Gastroesophageal sphincter (tissue), 4 donors: ENCODE results near the gene NFASC. TPM values are rescaled to one million over a fixed set of nuclear protein-coding genes. Genes with fewer than 3 reads are reported as not detected.

Experiments
- ATAC-seq: fragments of 150-250 bp; one replicate; pipeline ENCODE4 v1.9.1; 2016; ENCODE audit warnings: mild to moderate bottlenecking, moderate library complexity
- H3K27ac ChIP-seq, 4 donors: fragments of 200-600 bp; sonication (generic) in 3 of 4; 1 replicate in 3 of 4; 2 replicates in 1 of 4; pipeline ENCODE4 v1.5.1; 2016 to 2019
- H3K27me3 ChIP-seq: fragments of 200-600 bp; sonication (generic); one replicate; pipeline ENCODE4 v1.5.1; 2019
- H3K36me3 ChIP-seq, 2 donors: fragments of 200-600 bp; sonication (generic); one replicate each; pipeline ENCODE4 v1.5.1; 2019; ENCODE audit warnings: control low read depth in 1 of 2
- H3K4me1 ChIP-seq, 3 donors: fragments of 200-600 bp; sonication (generic); 1 replicate in 2 of 3; 2 replicates in 1 of 3; pipeline ENCODE4 v1.5.1; 2016 to 2019; ENCODE audit warnings: control low read depth in 2 of 3
- H3K4me3 ChIP-seq, 2 donors: fragments of 200-600 bp; sonication (generic); one replicate each; pipeline ENCODE4 v1.5.1; 2019; ENCODE audit warnings: mild to moderate bottlenecking in 1 of 2, moderate library complexity in 1 of 2
- H3K9me3 ChIP-seq, 3 donors: fragments of 200-600 bp; sonication (generic); one replicate each; pipeline ENCODE4 v1.5.1; 2017 to 2019; ENCODE audit warnings: control low read depth in 2 of 3
- EP300 ChIP-seq: sonication (generic); formaldehyde crosslinking; IDR thresholded peaks from one replicate; pipeline ENCODE4 v1.6.1; 2017; ENCODE audit warnings: antibody characterized with exemption, mild to moderate bottlenecking
- POLR2A ChIP-seq, 2 donors: fragments of 450-650 bp; IDR thresholded peaks; one replicate each; pipeline ENCODE4 v1.6.1; 2017; ENCODE audit warnings: antibody characterized with exemption in 2 of 2, mild to moderate bottlenecking in 2 of 2, moderate library complexity in 1 of 2
- POLR2AphosphoS5 ChIP-seq: sonication (generic); formaldehyde crosslinking; IDR thresholded peaks from one replicate; pipeline ENCODE4 v1.6.1; 2017; ENCODE audit warnings: antibody characterized with exemption
- WGBS, 2 donors: methylation state at CpG; one replicate each; pipeline ENCODE4 v1.1.5; 2018; ENCODE audit warnings: low coverage in 1 of 2; 5-methylcytosine and 5-hydroxymethylcytosine counted together
- total RNA-seq, 4 donors: library from RNA; depleted of rRNA; stranded (reverse); fragments of >200 nt; gene quantifications; one replicate each; pipeline ENCODE4 v1.1.0, GENCODE V29; 2016
- TF ChIP-seq, protein P1 (sequence below), 4 experiments: fragments of 200-600 bp in 2 of 4; fragments of 450-650 bp in 2 of 4; sonication (generic) in 1 of 4; IDR thresholded peaks; one replicate each; pipeline ENCODE4 v1.5.1; 2017 to 2019; ENCODE audit warnings: antibody characterized with exemption in 4 of 4, mild to moderate bottlenecking in 2 of 4, moderate library complexity in 2 of 4

NFASC gene
- total RNA-seq, 4 donors from 2014 or later: 39.0 to 121 (median 54.5) TPM

DNA sequence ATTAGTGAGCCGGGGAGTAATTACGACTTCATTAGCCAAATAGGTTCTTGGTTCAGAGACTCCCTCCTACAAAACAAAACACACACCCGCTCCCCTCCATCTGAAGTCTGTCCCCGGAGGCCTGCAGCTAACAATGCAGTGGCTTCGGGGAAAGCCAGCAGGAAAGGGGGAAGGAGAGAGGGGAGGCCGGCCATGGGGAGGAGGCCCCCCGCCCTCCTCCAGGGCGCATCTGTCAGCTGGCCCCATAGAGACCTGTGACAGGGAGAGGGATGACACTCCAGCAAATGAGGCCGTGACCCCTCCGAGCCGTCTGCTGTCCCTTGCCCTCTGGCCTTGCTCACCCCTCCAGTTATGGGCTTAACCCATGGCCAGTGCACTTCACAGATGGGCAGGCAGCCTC is 160.2 kb downstream of the NFASC start:
- Histone ChIP-seq H3K4me1 (no peaks in the 10 kb centered on the region), H3K27me3 (peaks cover 45% of the 10 kb centered on the region), H3K9me3 (no peaks in the 10 kb centered on the region), H3K36me3 (no peaks in the 10 kb centered on the region), H3K4me3 (no peak overlapping the region), H3K27ac (no peak overlapping the region)
- 60 to 64% methylated on average over 1 to 2 of the region's 11 CpGs for WGBS, 2 donors
- TF ChIP-seq POLR2A (IDR thresholded peaks at IDR 0.05): no peak
- no peak for TF ChIP-seq POLR2AphosphoS5
- no peak for TF ChIP-seq EP300
- TF ChIP-seq, protein P1, sequence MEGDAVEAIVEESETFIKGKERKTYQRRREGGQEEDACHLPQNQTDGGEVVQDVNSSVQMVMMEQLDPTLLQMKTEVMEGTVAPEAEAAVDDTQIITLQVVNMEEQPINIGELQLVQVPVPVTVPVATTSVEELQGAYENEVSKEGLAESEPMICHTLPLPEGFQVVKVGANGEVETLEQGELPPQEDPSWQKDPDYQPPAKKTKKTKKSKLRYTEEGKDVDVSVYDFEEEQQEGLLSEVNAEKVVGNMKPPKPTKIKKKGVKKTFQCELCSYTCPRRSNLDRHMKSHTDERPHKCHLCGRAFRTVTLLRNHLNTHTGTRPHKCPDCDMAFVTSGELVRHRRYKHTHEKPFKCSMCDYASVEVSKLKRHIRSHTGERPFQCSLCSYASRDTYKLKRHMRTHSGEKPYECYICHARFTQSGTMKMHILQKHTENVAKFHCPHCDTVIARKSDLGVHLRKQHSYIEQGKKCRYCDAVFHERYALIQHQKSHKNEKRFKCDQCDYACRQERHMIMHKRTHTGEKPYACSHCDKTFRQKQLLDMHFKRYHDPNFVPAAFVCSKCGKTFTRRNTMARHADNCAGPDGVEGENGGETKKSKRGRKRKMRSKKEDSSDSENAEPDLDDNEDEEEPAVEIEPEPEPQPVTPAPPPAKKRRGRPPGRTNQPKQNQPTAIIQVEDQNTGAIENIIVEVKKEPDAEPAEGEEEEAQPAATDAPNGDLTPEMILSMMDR (IDR thresholded peaks at IDR 0.05): no peak
- no peak for ATAC-seq

DNA sequence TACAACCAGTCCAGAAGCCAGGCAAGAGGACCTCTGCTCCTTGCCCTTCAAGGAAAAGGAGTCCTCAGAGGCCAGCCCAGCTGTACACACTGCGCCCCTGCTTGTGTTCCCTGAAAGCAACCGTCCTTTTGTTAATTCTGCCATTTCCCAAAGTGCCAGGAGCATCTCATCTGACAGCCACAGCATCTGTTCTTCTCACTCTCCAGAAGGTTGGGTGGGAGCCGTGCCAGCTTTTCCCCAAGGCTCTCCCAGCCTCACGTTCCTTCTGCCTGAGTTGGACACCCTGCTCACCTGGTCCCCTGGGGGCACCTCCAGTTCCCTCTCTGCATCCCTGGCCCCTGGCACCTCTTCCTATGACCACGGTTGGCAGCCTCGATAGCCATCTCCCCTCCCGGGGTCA is 161.8 kb downstream of the NFASC start:
- TF ChIP-seq EP300 (no peak), POLR2A (IDR thresholded peaks at IDR 0.05) (no peak), POLR2AphosphoS5 (no peak)
- TF ChIP-seq, protein P1 (IDR thresholded peaks at IDR 0.05): no peak
- no peak for ATAC-seq
- Histone ChIP-seq H3K4me1 (no peaks in the 10 kb centered on the region), H3K9me3 (no peaks in the 10 kb centered on the region), H3K27ac (no peak overlapping the region), H3K36me3 (no peaks in the 10 kb centered on the region), H3K27me3 (peaks cover 45% of the 10 kb centered on the region), H3K4me3 (no peak overlapping the region)
- WGBS, 2 donors: 78% methylated on average over 4 of the region's 7 CpGs; no CpG with 5 or more reads in 1 of the 2 donors

DNA sequence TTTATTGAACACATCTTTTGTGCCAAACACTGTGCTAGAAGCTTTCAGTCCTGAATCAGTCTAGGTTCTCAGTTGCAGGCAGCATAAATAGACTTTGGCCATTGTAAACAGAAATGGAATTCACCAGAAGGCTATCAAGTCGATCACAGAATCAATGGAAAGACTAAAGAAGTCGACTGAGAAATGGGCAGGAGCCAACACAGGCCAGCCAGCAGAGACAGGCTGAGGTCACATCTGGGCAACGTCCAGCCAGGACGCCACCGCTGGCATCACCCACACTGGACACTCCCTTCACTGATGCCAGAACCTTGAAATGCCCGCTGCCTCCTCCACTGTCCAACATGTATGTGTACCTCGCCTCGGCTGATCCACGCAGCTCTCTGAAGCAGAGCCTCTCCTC is 166.9 kb downstream of the NFASC start:
- TF ChIP-seq POLR2A (IDR thresholded peaks at IDR 0.05) (no peak), EP300 (no peak), POLR2AphosphoS5 (no peak)
- TF ChIP-seq, protein P1 (IDR thresholded peaks at IDR 0.05): no peak
- Histone ChIP-seq H3K27me3 (peaks cover 18% of the 10 kb centered on the region), H3K4me3 (no peak overlapping the region), H3K4me1 (peaks cover 0 to 3% (median 0%) of the 10 kb centered on the region in 3 donors), H3K36me3 (no peaks in the 10 kb centered on the region), H3K9me3 (no peaks in the 10 kb centered on the region), H3K27ac (no peak overlapping the region)
- no peak for ATAC-seq
- 86 to 90% methylated on average over 8 to 9 of the region's 9 CpGs for WGBS, 2 donors

DNA sequence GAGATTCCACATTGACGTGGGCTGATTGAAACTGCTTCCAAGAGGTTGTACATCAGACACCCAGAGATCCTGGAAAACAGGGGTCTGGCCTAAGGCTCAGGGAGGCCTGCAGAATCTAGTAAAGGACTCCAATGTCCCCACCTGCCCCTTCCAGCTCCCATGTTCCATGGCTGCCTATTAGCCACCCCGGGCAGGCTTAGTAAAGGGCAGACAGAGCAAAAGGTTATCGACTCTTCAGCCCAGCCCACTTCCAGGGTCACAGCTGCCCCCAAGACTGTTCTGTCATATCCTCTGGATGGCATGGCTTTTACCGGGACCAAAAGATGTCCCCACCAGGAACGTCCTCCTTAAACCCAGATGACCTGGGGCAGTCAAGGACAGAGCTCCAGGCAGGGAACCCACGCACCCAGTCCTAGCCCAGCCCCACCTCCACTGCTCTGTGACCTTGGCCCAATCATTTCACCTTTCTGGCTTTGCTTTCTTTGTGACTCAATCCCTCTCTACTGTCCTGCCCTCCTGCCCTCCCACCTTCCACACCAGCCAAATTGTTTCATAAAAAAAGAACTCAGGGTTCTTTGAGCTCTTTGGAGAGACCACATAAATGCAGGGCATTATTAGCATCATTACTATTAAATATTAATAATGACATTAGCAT is 167.6 kb downstream of the NFASC start:
- H3K27ac ChIP-seq: no peak overlapping the region
- no peak for TF ChIP-seq POLR2AphosphoS5
- TF ChIP-seq, protein P1 (IDR thresholded peaks at IDR 0.05): no peak
- no peak for TF ChIP-seq POLR2A (IDR thresholded peaks at IDR 0.05)
- TF ChIP-seq EP300: no peak
- H3K4me1 ChIP-seq: peaks cover 0 to 10% (median 0%) of the 10 kb centered on the region in 3 donors
- no peaks in the 10 kb centered on the region for H3K36me3 ChIP-seq
- 81 to 100% methylated on average over 1 to 4 of the region's 6 CpGs for WGBS, 2 donors
- no peaks in the 10 kb centered on the region for H3K9me3 ChIP-seq
- ATAC-seq: no peak
- peaks cover 20% of the 10 kb centered on the region for H3K27me3 ChIP-seq
- H3K4me3 ChIP-seq: no peak overlapping the region
